ENCODE results near the gene ACBD4.

ACBD4 gene

DNA sequence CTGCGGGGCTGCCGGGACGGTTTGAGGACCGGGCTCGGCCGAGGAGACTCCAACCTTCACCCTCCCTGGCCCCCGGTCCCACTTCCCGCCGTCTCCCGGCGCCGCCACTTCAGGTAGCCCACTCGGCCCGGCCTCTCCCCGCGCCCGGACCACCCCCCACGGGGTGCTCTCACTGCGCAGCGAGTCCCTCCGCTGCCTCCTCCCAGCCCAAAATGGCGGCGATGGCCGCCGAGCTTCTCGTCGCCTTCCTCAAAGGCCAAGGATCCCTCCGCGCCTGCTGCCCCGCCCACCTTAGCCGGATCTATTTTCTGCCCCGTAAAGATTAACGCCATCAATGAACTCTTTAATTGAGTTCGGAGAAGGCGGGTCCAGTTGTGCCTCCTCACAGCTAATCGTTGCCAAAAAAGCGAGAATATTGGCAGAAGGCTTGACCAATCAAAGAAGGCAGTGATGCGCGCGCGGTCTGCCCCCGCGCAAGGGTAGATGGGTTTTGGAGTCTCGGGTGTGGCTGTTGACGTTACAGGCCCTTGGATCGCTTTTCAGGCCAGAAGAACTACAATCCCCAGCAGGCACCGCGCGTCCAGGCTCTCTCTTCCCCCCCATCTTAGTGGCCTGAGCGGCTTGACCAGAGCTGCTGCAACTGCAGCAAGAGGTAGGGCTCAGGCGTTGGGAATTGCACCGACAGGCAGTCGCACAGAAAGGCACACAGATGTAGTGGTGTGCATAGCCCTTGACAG, 26.0 kb downstream of the ACBD4 start, which contains the start of gene HEXIM2:
HEXIM2 (plus strand) TSS at position 588 of the 737 bp plus-strand sequence. CDS start 919 bp downstream, outside the sequence.
- peak; percentile 99 for DNase-seq

DNA sequence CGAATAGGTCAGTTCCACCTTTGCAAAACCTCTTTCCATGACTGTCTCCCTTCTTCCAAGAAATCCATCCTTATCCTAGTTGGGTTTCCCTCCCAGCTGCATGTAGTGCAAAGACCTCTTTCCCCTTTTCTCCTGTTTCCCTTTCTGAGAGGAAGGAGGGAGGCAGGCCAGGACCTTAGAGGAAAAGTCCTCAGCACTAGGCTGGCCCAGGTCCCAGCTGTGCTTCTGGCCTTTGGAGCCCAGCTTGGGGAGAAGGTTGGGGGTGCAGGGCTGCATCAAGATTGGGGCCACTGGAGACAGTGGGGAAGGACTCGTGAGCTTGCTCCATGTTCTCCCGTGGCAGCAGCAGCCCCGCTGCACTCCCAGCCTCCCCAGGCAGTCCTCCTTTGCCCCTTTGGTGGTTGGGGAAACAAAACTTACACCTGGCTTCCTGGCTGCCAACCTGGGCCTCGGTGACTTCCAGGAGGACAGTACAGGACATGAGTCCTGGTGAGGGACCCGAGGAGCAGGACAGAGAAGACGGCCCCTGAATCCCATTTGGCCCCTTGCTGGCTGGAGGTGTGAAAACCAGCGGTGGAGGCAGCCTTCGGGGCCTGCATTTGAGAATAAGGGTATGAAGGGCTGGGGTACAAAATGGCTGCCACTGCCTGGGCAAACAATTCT, 26.7 kb downstream of the ACBD4 start:
- no peak for DNase-seq

DNA sequence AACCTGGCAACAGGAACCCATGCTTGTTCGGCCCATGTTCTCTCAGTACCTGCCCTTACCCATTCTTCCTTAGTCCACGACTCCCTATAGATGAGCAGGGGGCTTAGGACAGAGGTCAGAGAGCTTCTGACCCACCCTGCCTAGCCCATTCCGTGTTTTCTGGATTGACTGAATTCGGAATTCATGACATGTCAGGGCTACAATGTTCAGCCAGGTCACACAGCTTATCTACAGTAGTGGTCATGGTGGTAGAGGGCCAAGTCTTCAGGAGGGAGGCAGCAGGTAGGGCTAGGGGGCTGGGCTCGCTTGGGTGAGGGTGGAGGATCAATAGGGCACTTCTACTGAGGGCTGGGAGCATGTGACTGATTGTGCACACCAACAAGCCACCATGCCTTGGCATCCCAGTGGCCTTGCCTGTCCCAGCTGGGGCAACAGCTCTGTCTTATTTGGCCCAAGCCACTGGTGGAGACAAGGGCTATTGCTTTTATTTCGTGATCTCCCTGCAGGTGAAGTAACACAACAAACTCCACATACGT, 29.3 kb downstream of the ACBD4 start:
- DNase-seq = no peak

DNA sequence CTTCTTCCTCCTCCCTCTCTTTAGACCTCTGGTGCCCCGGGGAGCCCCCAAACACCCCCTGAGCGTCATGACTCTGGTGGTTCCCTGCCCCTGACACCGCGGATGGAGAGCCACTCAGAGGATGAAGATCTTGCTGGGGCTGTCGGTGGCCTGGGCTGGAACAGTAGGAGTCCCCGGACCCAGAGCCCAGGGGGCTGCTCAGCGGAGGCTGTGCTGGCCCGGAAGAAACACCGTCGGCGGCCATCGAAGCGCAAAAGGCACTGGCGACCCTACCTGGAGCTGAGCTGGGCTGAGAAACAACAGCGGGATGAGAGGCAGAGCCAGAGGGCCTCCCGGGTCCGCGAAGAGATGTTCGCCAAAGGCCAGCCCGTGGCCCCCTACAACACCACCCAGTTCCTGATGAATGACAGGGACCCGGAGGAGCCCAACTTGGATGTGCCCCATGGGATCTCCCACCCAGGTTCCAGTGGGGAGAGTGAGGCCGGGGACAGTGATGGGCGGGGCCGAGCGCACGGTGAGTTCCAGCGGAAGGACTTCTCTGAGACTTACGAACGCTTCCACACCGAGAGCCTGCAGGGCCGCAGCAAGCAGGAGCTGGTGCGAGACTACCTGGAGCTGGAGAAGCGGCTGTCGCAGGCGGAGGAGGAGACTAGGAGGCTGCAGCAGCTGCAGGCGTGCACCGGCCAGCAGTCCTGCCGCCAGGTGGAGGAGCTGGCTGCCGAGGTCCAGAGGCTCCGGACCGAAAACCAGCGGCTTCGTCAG, 33.7 kb downstream of the ACBD4 start:
- DNase-seq = no peak

DNA sequence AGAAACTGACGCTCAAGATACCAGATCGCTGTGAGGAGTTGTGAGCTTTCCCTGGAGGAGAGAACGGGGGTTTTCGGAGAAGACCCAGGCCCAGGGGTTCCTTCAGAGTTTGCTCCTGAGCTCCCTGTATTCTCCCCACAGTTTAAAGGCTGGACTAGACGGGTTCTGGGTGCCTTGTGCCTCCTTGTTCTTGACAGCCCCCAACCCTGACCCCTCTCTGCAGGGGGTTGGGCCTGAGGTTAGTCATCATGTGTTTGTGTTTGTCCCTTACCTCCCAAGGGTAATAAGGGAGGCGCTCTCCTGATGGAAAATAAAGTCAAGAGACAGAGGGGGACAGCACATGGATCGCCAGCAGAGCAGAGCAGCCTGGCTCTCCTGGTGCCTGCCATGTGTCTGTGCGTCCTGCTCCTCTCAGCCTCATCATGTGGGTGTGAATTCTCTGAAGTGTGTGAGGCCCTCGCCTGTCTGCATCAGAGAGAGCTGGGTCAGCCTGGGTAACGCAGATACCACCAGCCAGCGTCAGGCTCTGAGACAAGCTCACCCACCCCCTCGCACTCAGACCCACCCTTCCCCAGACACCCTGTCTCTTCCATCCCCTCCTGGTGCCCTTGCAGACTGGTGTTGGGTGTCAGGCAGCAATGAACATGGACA, 34.9 kb downstream of the ACBD4 start:
- DNase-seq = no peak

DNA sequence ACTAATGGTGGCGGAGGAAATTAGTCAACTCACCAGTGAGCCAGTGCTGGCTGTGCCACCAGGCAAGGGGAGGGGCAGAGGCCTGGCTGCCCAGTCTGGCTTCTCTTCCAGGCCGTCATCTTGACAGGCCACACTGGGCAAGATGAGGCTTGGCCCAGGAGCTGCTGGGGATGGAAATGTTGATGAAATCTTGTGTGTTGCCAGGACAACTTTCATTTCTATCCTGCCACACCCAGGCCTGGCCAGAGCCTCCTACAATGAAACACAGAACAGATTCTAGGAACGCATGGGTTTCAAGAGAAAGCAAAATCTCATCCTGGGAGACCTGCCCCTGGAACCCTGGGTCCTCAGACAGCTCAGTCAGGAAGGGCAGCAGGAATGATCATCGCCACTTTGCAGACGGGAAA, 35.4 kb downstream of the ACBD4 start:
- peak; percentile 84 for DNase-seq

DNA sequence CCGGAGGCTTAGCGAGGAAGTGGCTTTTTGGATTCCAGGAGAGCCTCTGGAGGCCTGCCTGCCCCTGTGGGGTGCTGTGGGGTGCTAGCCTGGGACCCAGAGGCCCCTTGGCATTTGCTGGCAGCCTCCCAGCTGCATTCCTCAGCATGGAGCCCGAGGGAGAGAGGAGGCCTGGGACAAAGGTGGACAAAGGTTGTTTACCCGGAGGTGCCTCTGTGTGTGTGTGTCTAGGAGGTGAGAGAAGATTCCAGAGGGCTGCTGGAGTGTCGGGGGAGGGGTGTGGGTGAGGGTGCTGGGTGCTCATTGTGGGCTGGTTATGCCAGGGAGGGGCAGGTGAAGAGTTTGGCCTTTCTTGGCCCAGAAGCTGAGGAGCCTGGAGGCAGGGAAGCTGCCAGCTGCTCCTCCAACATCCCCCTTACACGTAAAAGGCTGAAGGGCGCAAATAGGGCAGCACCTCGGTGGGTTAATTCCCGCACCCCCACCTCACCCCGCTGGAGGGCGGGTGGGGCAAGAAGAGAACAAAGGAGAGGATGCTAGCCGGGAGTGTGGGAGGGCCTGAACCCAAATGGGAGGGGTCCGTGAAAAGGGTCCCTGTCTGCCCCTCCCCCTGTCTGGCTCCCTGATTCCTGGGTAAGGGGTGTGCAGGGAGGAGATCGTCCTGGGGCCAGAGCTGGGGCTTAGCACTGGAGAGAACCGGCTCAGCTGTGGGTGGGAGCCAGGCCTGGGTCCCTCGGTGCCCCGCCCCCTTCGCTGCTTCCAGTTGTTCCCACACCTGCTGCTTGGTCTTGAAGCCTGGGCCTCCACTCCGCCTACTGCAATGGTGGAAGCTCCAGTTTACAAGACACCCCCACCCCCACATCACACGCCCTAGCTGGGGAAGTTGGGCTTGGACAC, 36.1 kb downstream of the ACBD4 start:
- DNase-seq = peak; percentile 84

DNA sequence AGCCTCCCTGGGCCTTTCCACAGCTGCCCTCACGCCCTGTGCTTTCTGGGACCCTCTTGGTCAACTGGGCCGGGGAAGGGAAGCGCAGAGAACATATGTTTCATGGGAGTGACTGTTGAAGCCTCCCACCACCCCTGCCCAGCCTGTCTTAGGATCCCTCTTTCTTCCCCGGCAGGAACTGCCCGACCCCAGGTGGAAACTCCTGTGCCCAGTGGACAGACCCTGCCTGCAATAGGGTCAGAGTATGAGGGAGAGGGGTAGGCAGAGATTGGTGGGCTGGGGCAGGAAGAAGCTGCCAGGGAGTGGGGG, 36.7 kb downstream of the ACBD4 start:
- no peak for DNase-seq

DNA sequence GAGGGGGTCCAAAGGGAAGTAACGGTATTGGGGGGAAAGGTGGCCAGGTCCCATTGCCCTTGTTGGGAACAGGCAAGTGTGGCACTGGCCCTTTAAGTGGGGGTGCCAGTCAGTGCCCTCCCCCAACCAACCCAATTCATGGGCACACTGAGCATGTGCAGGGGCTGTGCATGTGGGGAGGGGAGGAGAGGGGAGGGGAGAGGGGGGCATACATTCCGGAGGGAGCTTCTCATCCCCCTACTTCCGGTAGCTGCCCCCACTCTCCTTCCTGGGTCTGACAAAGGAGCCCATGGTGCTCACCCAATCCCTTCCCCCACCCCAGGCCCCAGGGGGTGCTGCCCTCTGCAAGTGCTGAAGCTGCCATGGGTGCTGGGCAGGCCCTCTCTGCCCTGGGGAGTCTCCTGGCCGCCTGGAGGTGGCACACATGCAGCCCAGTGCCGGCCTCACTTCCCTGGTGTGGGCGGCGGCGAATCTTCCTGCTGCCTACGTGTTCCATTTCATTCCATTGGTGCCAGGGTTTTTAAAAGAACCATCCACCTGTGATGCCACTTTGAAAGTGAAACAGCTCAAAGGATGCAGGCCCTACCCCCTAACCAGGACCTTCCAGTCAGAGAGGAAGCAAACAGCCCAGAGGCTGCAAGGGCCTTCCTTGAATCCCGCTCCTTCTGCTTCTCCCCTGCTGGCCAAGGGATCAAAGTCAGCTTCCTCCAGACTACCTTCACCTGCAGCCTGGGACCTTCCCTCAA, 37.2 kb downstream of the ACBD4 start:
- DNase-seq = peak; percentile 85

DNA sequence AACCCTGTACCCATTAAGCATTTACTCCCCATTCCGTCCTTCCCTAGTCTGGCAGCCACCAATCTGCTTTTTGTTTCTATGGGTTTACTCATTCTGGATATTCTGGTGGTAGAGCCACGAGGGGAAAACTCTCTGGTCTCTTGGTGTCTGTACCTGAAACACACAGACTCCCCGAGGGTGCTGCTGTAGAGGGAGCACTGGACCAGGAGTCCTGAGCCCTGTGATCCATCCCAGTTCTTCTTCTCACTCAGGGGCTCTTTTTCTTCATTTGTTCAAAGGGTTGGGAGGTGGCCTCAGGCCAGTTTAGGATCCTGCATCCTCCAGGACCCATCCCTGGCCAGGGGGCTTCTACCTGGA, 40.2 kb downstream of the ACBD4 start:
- DNase-seq = no peak

DNA sequence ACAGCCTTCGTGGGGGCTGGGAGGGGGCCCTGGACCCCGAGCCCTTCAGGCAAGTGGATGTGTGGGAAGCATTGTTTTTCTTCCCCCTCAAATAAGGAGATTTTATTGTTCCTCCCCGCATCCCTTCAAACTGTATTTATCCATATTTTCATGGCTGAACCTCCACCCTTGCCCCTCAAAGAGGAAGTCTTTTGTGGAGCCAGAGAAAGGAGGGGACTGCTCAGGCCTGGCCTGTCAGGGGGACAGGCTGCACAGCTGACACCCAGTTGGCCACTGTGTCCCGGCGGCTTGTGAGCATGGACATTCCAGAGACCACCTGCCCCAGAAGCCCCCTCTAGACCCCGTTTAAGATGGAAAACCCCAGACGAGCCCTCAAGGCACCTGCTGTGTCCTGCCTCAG, 42.1 kb downstream of the ACBD4 start:
- DNase-seq = no peak

DNA sequence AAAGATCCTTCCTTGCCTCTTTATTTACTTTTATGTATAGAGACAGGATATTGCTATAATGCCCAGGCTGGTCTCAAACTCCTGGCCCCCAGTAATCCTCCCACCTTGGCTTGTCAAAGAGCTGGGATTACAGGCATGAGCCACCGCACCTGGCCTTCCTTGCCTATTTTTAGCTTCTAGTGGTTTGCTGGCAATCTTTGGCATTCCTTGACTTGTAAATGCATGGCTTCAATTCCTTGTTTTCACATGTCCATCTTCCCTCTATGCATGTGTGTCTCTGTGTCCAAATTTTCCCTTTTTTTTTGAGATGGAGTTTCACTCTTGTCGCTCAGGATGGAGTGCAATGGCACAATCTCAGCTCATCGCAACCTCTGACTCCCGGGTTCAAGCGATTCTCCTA, 48.7 kb downstream of the ACBD4 start:
- no peak for DNase-seq

DNA sequence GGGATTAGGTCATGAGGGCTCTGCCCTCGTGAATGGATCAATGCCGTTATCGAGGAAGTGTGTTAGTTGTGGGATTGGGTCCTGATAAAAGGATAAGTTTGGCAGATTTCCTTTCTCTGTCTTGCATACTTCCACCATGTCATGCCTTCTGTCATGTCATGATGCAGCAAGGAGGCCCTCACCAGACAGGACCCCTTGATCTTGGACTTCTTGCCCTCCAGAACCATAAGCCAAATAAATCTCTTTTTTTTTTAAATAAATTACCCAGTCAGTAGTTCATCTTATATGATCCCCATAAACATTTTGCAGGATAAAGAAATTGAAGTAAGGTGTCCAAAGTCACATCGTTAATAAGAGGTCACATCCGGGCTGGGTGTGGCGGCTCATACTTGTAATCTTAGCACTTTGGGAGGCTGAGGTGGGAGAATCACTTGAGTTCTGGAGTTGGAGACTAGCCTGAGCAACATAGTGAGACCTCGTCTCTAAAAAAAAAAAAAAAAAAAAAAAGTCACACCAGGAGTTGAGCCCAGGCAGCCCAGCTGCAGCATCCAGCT, 51.4 kb downstream of the ACBD4 start:
- DNase-seq = no peak

DNA sequence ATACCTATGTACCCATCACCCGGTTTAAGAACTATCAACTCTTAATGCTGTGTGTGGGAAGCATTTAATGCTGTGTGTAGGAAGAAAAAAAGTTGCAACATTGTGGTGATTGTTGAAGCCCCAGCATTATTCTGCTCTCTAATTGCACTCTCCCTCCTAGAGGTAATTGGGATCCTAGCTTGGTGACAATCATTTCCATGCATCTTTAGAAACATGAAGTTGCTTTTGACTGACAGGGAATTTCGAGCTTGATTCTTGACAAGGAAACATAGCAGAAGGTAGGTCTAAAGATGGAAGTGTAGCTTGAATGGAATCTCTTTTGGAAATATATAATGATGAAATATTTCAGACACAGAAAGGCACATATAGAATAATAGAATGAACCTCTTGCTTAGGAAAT, 53.5 kb downstream of the ACBD4 start:
- DNase-seq = no peak

DNA sequence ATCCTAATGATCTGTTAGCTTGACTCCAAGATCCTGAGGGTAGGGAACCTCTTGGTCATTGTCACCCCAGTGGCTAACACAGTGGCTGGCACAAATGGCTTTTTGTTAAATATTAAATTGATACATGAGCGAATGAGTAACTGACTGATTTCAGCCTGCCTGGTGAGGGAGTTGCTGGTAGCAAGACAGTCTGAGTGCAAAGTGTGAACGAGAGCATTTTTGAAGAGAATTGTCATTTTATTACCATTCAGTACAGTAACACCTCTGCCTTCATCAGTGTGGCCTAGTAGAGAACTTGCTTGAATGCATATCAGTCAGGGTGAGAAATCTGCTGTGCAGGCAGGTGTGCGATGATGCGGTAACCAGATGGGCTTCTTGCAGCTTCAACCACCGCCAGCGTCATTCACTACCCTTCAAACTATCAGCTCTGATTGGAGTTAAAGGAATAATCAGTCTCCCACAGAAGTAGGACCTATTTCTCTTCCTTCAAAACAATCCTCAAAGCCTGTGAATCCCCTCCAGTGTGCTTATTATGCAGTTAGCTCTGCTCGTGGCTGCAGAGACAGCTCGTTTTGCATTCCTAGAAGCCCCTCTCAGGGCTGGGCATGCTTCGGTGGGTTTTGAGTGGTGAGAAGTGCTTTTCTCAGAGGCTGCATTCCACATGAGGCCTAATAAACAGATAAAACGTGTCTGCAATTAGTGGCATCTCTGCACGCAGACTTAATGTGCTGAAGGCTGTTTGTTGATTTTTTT, 55.2 kb downstream of the ACBD4 start:
- DNase-seq = no peak

Data from left hindlimb (tissue), 1 donor.